H9 (cell line): ENCODE results near the gene RASGRF2. TPM values are rescaled to one million over a fixed set of nuclear protein-coding genes. Genes with fewer than 3 reads are reported as not detected.

Experiments
- DNase-seq: peaks from one replicate; pipeline ENCODE4 v3.0.0-alpha.2; 2017
- H2AFZ ChIP-seq: one replicate; pipeline ENCODE4 v1.6.1; 2013; ENCODE audit warnings: mild to moderate bottlenecking, low read length, control low read depth, moderate library complexity
- H2AK5ac ChIP-seq: 2 replicates; pipeline ENCODE4 v1.6.1; 2013; ENCODE audit warnings: low read length, control low read depth, mixed read lengths; ENCODE audit not compliant: insufficient read length
- H2BK120ac ChIP-seq: one replicate; pipeline ENCODE4 v1.6.1; 2013; ENCODE audit warnings: low read depth, mild to moderate bottlenecking, low read length, control low read depth, inconsistent platforms; ENCODE audit not compliant: poor library complexity, severe bottlenecking
- H2BK12ac ChIP-seq: 2 replicates; pipeline ENCODE4 v1.6.1; 2013; ENCODE audit warnings: low read length, control low read depth, mixed read lengths, low read depth; ENCODE audit not compliant: insufficient read length
- H2BK15ac ChIP-seq: 2 replicates; pipeline ENCODE4 v1.6.1; 2013; ENCODE audit warnings: low read depth, low read length, control low read depth
- H2BK20ac ChIP-seq: one replicate; pipeline ENCODE4 v1.6.1; 2013; ENCODE audit warnings: low read depth, mild to moderate bottlenecking, low read length, control low read depth, inconsistent platforms; ENCODE audit not compliant: poor library complexity, severe bottlenecking
- H2BK5ac ChIP-seq: 2 replicates; pipeline ENCODE4 v1.6.1; 2013; ENCODE audit warnings: low read length, control low read depth, mixed read lengths; ENCODE audit not compliant: insufficient read length
- H3K14ac ChIP-seq: 2 replicates; pipeline ENCODE4 v1.6.1; 2013; ENCODE audit warnings: low read length, control low read depth; ENCODE audit not compliant: insufficient read depth
- H3K18ac ChIP-seq: 2 replicates; pipeline ENCODE4 v1.6.1; 2013; ENCODE audit warnings: low read depth, mild to moderate bottlenecking, mixed read lengths, low read length, control low read depth; ENCODE audit not compliant: insufficient read length
- H3K23ac ChIP-seq: 2 replicates; pipeline ENCODE4 v1.6.1; 2013; ENCODE audit warnings: low read length, control low read depth, mixed read lengths, low read depth; ENCODE audit not compliant: insufficient read length
- H3K23me2 ChIP-seq: 2 replicates; pipeline ENCODE4 v1.6.1; 2013; ENCODE audit warnings: low read depth, mild to moderate bottlenecking, mixed read lengths, low read length, control low read depth; ENCODE audit not compliant: insufficient read length, poor library complexity, severe bottlenecking
- H3K27ac ChIP-seq: 2 replicates; pipeline ENCODE4 v1.5.1; 2013; ENCODE audit warnings: low read length, control low read depth, mixed read lengths, low read depth; ENCODE audit not compliant: insufficient read length
- H3K27me3 ChIP-seq: 2 replicates; pipeline ENCODE4 v1.6.1; 2013; ENCODE audit warnings: low read length, control low read depth, inconsistent platforms; ENCODE audit not compliant: insufficient read depth
- H3K4ac ChIP-seq: 2 replicates; pipeline ENCODE4 v1.6.1; 2013; ENCODE audit warnings: low read depth, mild to moderate bottlenecking, control low read depth, inconsistent platforms, low read length, moderate library complexity
- H3K4me1 ChIP-seq: 2 replicates; pipeline ENCODE4 v1.6.1; 2013; ENCODE audit warnings: low read length, control low read depth, inconsistent platforms; ENCODE audit not compliant: insufficient read depth
- H3K4me2 ChIP-seq: 2 replicates; pipeline ENCODE4 v1.6.1; 2013; ENCODE audit warnings: low read length, control low read depth, mixed read lengths; ENCODE audit not compliant: insufficient read length, insufficient read depth
- H3K56ac ChIP-seq: 2 replicates; pipeline ENCODE4 v1.6.1; 2013; ENCODE audit warnings: low read depth, mild to moderate bottlenecking, mixed read lengths, low read length, control low read depth; ENCODE audit not compliant: insufficient read length
- H3K79me1 ChIP-seq: 2 replicates; pipeline ENCODE4 v1.6.1; 2013; ENCODE audit warnings: low read depth, mild to moderate bottlenecking, moderate library complexity, low read length, control low read depth, inconsistent platforms; ENCODE audit not compliant: insufficient read depth, poor library complexity, severe bottlenecking
- H3K79me2 ChIP-seq: 2 replicates; pipeline ENCODE4 v1.6.1; 2013; ENCODE audit warnings: low read length, control low read depth, inconsistent platforms; ENCODE audit not compliant: insufficient read depth
- H3K9ac ChIP-seq: 2 replicates; pipeline ENCODE4 v1.6.1; 2013; ENCODE audit warnings: low read length, control low read depth, mixed read lengths; ENCODE audit not compliant: insufficient read length; ENCODE audit errors: extremely low read depth
- H3K9me3 ChIP-seq: one replicate; pipeline ENCODE4 v1.6.1; 2013; ENCODE audit warnings: low read depth, low read length, inconsistent platforms; ENCODE audit not compliant: control insufficient read depth
- H3T11ph ChIP-seq: one replicate; pipeline ENCODE4 v1.6.1; 2013; ENCODE audit warnings: mild to moderate bottlenecking, low read length, control low read depth, inconsistent platforms
- H4K20me1 ChIP-seq: one replicate; pipeline ENCODE4 v1.6.1; 2013; ENCODE audit not compliant: control insufficient read depth, insufficient read length, insufficient read depth
- H4K5ac ChIP-seq: 2 replicates; pipeline ENCODE4 v1.6.1; 2013; ENCODE audit warnings: low read depth, mild to moderate bottlenecking, mixed read lengths, low read length, control low read depth; ENCODE audit not compliant: insufficient read length
- H4K8ac ChIP-seq: replicated peaks from 2 replicates; pipeline ENCODE4 v1.6.1; 2013; ENCODE audit warnings: low read length, control low read depth, mixed read lengths, low read depth; ENCODE audit not compliant: insufficient read length
- H4K91ac ChIP-seq: 2 replicates; pipeline ENCODE4 v1.6.1; 2013; ENCODE audit warnings: low read depth, mild to moderate bottlenecking, moderate library complexity, mixed read lengths, low read length, control low read depth; ENCODE audit not compliant: insufficient read length
- H3K27ac Mint-ChIP-seq, 3 experiments: 2 replicates in 2 of 3; 3 replicates in 1 of 3; pipeline ENCODE4 v1.8.0; 2020 to 2021; ENCODE audit warnings: mixed read lengths in 3 of 3, mild to moderate bottlenecking in 1 of 3, moderate library complexity in 1 of 3
- H3K27me3 Mint-ChIP-seq: 2 replicates; pipeline ENCODE4 v1.8.0; 2021; ENCODE audit warnings: low read depth, mild to moderate bottlenecking, moderate library complexity, mixed read lengths
- H3K36me3 Mint-ChIP-seq, 3 experiments: 2 replicates in 2 of 3; 3 replicates in 1 of 3; pipeline ENCODE4 v1.8.0; 2020 to 2021; ENCODE audit warnings: low read depth in 3 of 3, mixed read lengths in 3 of 3; ENCODE audit not compliant: insufficient read depth in 1 of 3
- H3K4me1 Mint-ChIP-seq, 2 experiments: 2 replicates each; pipeline ENCODE4 v1.8.0; 2020; ENCODE audit warnings: mixed read lengths in 2 of 2
- H3K4me3 Mint-ChIP-seq, 2 experiments: 2 replicates in 1 of 2; 3 replicates in 1 of 2; pipeline ENCODE4 v1.8.0; 2020 to 2021; ENCODE audit warnings: mild to moderate bottlenecking in 2 of 2, mixed read lengths in 2 of 2, moderate library complexity in 1 of 2
- H3K9me3 Mint-ChIP-seq, 2 experiments: 2 replicates in 1 of 2; 3 replicates in 1 of 2; pipeline ENCODE4 v1.8.0; 2020; ENCODE audit warnings: mild to moderate bottlenecking in 2 of 2, mixed read lengths in 2 of 2, moderate library complexity in 1 of 2
- CTCF ChIP-seq: fragments of 200-600 bp; sonication (generic); conservative IDR thresholded peaks from 3 replicates; pipeline ENCODE4 v1.8.0; 2021; ENCODE audit warnings: antibody characterized with exemption, mild to moderate bottlenecking
- WGBS: extraction: QIAGEN DNeasy Blood & Tissue Kit; methylation state at CpG from one replicate; pipeline ENCODE4 v1.1.7; 2013; ENCODE audit warnings: missing lambda C conversion rate, low lambda C conversion rate, mixed read lengths; ENCODE audit not compliant: insufficient read length; ENCODE audit errors: extremely low coverage; 5-methylcytosine and 5-hydroxymethylcytosine counted together
- total RNA-seq: library from RNA; stranded (reverse); gene quantifications from 2 replicates; pipeline ENCODE4 v1.2.1, GENCODE V29; 2021

The RASGRF2 gene
- total RNA-seq, 1 experiment from 2014 or later = 13.5 TPM

DNA sequence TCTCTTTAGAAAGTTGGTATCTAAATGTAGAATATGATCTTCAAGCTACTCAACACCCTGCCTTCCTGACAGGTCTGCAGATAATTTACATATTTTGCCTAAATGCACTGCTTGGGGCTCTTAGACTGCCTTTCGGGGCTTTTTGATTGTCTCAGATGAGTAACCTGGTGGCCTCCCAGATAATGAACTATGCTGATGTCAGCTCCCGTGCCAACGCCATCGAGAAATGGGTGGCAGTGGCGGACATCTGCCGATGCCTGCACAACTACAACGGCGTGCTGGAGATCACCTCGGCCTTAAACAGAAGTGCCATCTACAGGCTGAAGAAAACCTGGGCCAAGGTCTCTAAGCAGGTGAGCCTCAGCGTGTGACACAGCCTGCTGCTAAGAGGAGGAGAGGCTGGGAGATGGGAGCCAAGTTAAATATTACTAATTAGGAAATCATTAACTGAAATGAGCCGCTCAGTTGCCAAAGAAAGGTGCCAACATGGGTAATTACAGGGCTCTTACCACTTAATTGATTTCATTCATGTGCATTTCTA, 252.1 kb downstream of the RASGRF2 start:
- no peak overlapping the region for H2BK120ac ChIP-seq
- no peak for DNase-seq
- no peaks in the 10 kb centered on the region for H3K9me3 Mint-ChIP-seq
- no peaks in the 10 kb centered on the region for H3K4me1 ChIP-seq
- no peak overlapping the region for H2BK5ac ChIP-seq
- H4K20me1 ChIP-seq = no peaks in the 10 kb centered on the region
- no CpG with 5 or more reads among the region's 11 CpGs for WGBS
- no peaks in the 10 kb centered on the region for H3K79me1 ChIP-seq
- H3K56ac ChIP-seq = no peak overlapping the region
- H3K14ac ChIP-seq = no peak overlapping the region
- no peak overlapping the region for H2BK20ac ChIP-seq
- no peaks in the 10 kb centered on the region for H3K27me3 Mint-ChIP-seq
- peaks cover 0 to 6% (median 0%) of the 10 kb centered on the region in 3 experiments; a peak in 1 of 7 replicates for H3K36me3 Mint-ChIP-seq
- H3K18ac ChIP-seq = no peak overlapping the region
- no peak overlapping the region for H3K9ac ChIP-seq
- H3K4me3 Mint-ChIP-seq = no peak overlapping the region
- H3T11ph ChIP-seq = no peak overlapping the region
- no peaks in the 10 kb centered on the region for H3K79me2 ChIP-seq
- no peak overlapping the region for H2AFZ ChIP-seq
- H2AK5ac ChIP-seq = no peak overlapping the region
- no peaks in the 10 kb centered on the region for H3K9me3 ChIP-seq
- H3K23ac ChIP-seq = no peak overlapping the region
- H2BK12ac ChIP-seq = no peak overlapping the region
- no peak overlapping the region for H2BK15ac ChIP-seq
- no peaks in the 10 kb centered on the region for H3K27me3 ChIP-seq
- no peak overlapping the region for H4K5ac ChIP-seq
- H3K23me2 ChIP-seq = no peaks in the 10 kb centered on the region
- no peak overlapping the region for H4K91ac ChIP-seq
- H3K27ac ChIP-seq = no peak overlapping the region
- no peak overlapping the region for H3K4ac ChIP-seq
- peaks cover 4 to 7% of the 10 kb centered on the region in 2 experiments; a peak in 2 of 4 replicates for H3K4me1 Mint-ChIP-seq
- H4K8ac ChIP-seq = no peak overlapping the region
- H3K27ac Mint-ChIP-seq = no peak overlapping the region
- TF ChIP-seq CTCF = no peak
- no peak overlapping the region for H3K4me2 ChIP-seq
